ENCODE data around the gene NKAIN2. TPM values are rescaled to one million over a fixed set of nuclear protein-coding genes. Genes with fewer than 3 reads are reported as not detected.

Gene NKAIN2
- total and polyA plus RNA-seq, 8 donors = 0.02 to 0.09 TPM; not detected in 6

GRCh38 chr6:124029567-124029966 is 225.9 kb downstream of the NKAIN2 start:
- no peaks in the 10 kb centered on the region for H3K9me3 ChIP-seq
- no peaks in the 10 kb centered on the region for H3K27me3 ChIP-seq
- intact Hi-C loops (cut with DNase I) = no loop called here
- ATAC-seq (no peak), DNase-seq (no peak), FAIRE-seq (no peak)
- H3K4me1 ChIP-seq = no peaks in the 10 kb centered on the region
- no peak for TF ChIP-seq CTCF (IDR thresholded peaks at IDR 0.05)
- H3K27ac ChIP-seq = no peak overlapping the region
- no peak overlapping the region for H3K4me3 ChIP-seq
- H3K36me3 ChIP-seq = no peaks in the 10 kb centered on the region
- WGBS, 2 donors = 68 to 78% methylated on average over 5 of the region's 5 CpGs

GRCh38 chr6:124033501-124033900 is 229.8 kb downstream of the NKAIN2 start:
- no peaks in the 10 kb centered on the region for H3K27me3 ChIP-seq
- no peaks in the 10 kb centered on the region for H3K4me1 ChIP-seq
- WGBS, 2 donors = 62 to 75% methylated on average over 3 of the region's 3 CpGs
- intact Hi-C loops (cut with DNase I) = no loop called here
- DNase-seq = no peak
- ATAC-seq = no peak
- H3K4me3 ChIP-seq = no peak overlapping the region
- TF ChIP-seq CTCF (IDR thresholded peaks at IDR 0.05) = no peak
- H3K9me3 ChIP-seq = no peaks in the 10 kb centered on the region
- H3K36me3 ChIP-seq = no peaks in the 10 kb centered on the region
- H3K27ac ChIP-seq = no peak overlapping the region
- FAIRE-seq = no peak

- DNase-seq = no peak
- Histone ChIP-seq H3K27ac (no peak overlapping the region), H3K9me3 (no peaks in the 10 kb centered on the region), H3K4me3 (no peak overlapping the region), H3K36me3 (no peaks in the 10 kb centered on the region), H3K4me1 (no peaks in the 10 kb centered on the region), H3K27me3 (no peaks in the 10 kb centered on the region)
- intact Hi-C loops (cut with DNase I) = no loop called here
- 3 to 6% methylated on average over 2 of the region's 2 CpGs for WGBS, 2 donors
- no peak for FAIRE-seq
- ATAC-seq = no peak
- TF ChIP-seq CTCF (IDR thresholded peaks at IDR 0.05) = no peak
Observed at GRCh38 chr6:124036384-124036783, 232.7 kb downstream of the NKAIN2 start.

- no peak overlapping the region for H3K4me3 ChIP-seq
- H3K36me3 ChIP-seq = no peaks in the 10 kb centered on the region
- no peaks in the 10 kb centered on the region for H3K27me3 ChIP-seq
- intact Hi-C loops (cut with DNase I) = no loop called here
- DNase-seq = no peak
- no peaks in the 10 kb centered on the region for H3K4me1 ChIP-seq
- WGBS, 2 donors = 53 to 73% methylated on average over 2 of the region's 2 CpGs
- no peak for FAIRE-seq
- H3K27ac ChIP-seq = no peak overlapping the region
- no peak for ATAC-seq
- no peak for TF ChIP-seq CTCF (IDR thresholded peaks at IDR 0.05)
- no peaks in the 10 kb centered on the region for H3K9me3 ChIP-seq
Observed at GRCh38 chr6:124040655-124041054, 237.0 kb downstream of the NKAIN2 start.

GRCh38 chr6:124052120-124052519 is 248.5 kb downstream of the NKAIN2 start:
- no peak for ATAC-seq
- no peaks in the 10 kb centered on the region for H3K9me3 ChIP-seq
- no peak for TF ChIP-seq CTCF (IDR thresholded peaks at IDR 0.05)
- no peak for DNase-seq
- no peaks in the 10 kb centered on the region for H3K4me1 ChIP-seq
- no peaks in the 10 kb centered on the region for H3K27me3 ChIP-seq
- no peak overlapping the region for H3K27ac ChIP-seq
- no peak overlapping the region for H3K4me3 ChIP-seq
- H3K36me3 ChIP-seq = no peaks in the 10 kb centered on the region
- FAIRE-seq = no peak
- 46 to 52% methylated on average over 5 of the region's 5 CpGs for WGBS, 2 donors
- intact Hi-C loops (cut with DNase I) = no loop called here
